ENCODE measurements around the gene RNF7. TPM values are rescaled to one million over a fixed set of nuclear protein-coding genes. Genes with fewer than 3 reads are reported as not detected.
A peak's percentile ranks its signal among the peaks of the same experiment; 100 is the strongest.

RNF7 gene
- total RNA-seq, 1 donor from 2014 or later: 105 TPM

GRCh38 chr3:141735770-141736465, 2.2 kb upstream of the RNF7 start:
- no peak overlapping the region for H3K27ac Mint-ChIP-seq (ENCODE audit: unreplicated experiment)
- no peaks in the 10 kb centered on the region for H3K27me3 Mint-ChIP-seq (ENCODE audit: low read depth)
- no peak for TF ChIP-seq CTCF (IDR thresholded peaks at IDR 0.05)
- H3K4me1 Mint-ChIP-seq (ENCODE audit: low read depth): peaks cover 21% of the 10 kb centered on the region
- no peak for DNase-seq (ENCODE audit: low spot score)
- H3K36me3 Mint-ChIP-seq (ENCODE audit: low read depth): no peaks in the 10 kb centered on the region
- H3K9me3 Mint-ChIP-seq (ENCODE audit: low read depth): no peaks in the 10 kb centered on the region
- no peak overlapping the region for H3K4me3 Mint-ChIP-seq (ENCODE audit: unreplicated experiment)

- Mint-ChIP-seq H3K4me3 (ENCODE audit: unreplicated experiment) (no peak overlapping the region), H3K27ac (ENCODE audit: unreplicated experiment) (no peak overlapping the region), H3K9me3 (ENCODE audit: low read depth) (no peaks in the 10 kb centered on the region), H3K27me3 (ENCODE audit: low read depth) (no peaks in the 10 kb centered on the region), H3K4me1 (ENCODE audit: low read depth) (peaks cover 31% of the 10 kb centered on the region), H3K36me3 (ENCODE audit: low read depth) (no peaks in the 10 kb centered on the region)
- no peak for TF ChIP-seq CTCF (IDR thresholded peaks at IDR 0.05)
- DNase-seq (ENCODE audit: low spot score): no peak
Observed at GRCh38 chr3:141737093-141737492, 1.0 kb upstream of the RNF7 start.

- no peak for DNase-seq (ENCODE audit: low spot score)
- Mint-ChIP-seq H3K4me3 (ENCODE audit: unreplicated experiment) (peak overlapping the region; percentile 92), H3K9me3 (ENCODE audit: low read depth) (no peaks in the 10 kb centered on the region), H3K36me3 (ENCODE audit: low read depth) (peaks cover 2% of the 10 kb centered on the region), H3K27ac (ENCODE audit: unreplicated experiment) (peak overlapping the region; percentile 78), H3K27me3 (ENCODE audit: low read depth) (no peaks in the 10 kb centered on the region), H3K4me1 (ENCODE audit: low read depth) (peaks cover 34% of the 10 kb centered on the region)
- TF ChIP-seq CTCF (IDR thresholded peaks at IDR 0.05): no peak
Observed at GRCh38 chr3:141737678-141738021, 448 bp upstream of the RNF7 start.

- H3K27ac Mint-ChIP-seq (ENCODE audit: unreplicated experiment): peak overlapping the region; percentile 96
- H3K9me3 Mint-ChIP-seq (ENCODE audit: low read depth): no peaks in the 10 kb centered on the region
- no peak for TF ChIP-seq CTCF (IDR thresholded peaks at IDR 0.05)
- DNase-seq (ENCODE audit: low spot score): no peak
- peak overlapping the region; percentile 92 for H3K4me3 Mint-ChIP-seq (ENCODE audit: unreplicated experiment)
- peaks cover 2% of the 10 kb centered on the region for H3K36me3 Mint-ChIP-seq (ENCODE audit: low read depth)
- no peaks in the 10 kb centered on the region for H3K27me3 Mint-ChIP-seq (ENCODE audit: low read depth)
- H3K4me1 Mint-ChIP-seq (ENCODE audit: low read depth): peaks cover 40% of the 10 kb centered on the region
Observed at GRCh38 chr3:141738891-141739363, 829 bp downstream of the RNF7 start.

GRCh38 chr3:141739731-141740130, 1.6 kb downstream of the RNF7 start:
- peak overlapping the region; percentile 92 for H3K4me3 Mint-ChIP-seq (ENCODE audit: unreplicated experiment)
- no peak for DNase-seq (ENCODE audit: low spot score)
- H3K4me1 Mint-ChIP-seq (ENCODE audit: low read depth): peaks cover 48% of the 10 kb centered on the region
- TF ChIP-seq CTCF (IDR thresholded peaks at IDR 0.05): no peak
- no peaks in the 10 kb centered on the region for H3K9me3 Mint-ChIP-seq (ENCODE audit: low read depth)
- H3K27me3 Mint-ChIP-seq (ENCODE audit: low read depth): no peaks in the 10 kb centered on the region
- H3K27ac Mint-ChIP-seq (ENCODE audit: unreplicated experiment): peak overlapping the region; percentile 96
- H3K36me3 Mint-ChIP-seq (ENCODE audit: low read depth): peaks cover 6% of the 10 kb centered on the region
